ENCODE results near the gene ARHGAP9. TPM values are rescaled to one million over a fixed set of nuclear protein-coding genes. Genes with fewer than 3 reads are reported as not detected.
A peak's percentile ranks its signal among the peaks of the same experiment; 100 is the strongest.

ARHGAP9 gene
- polyA plus RNA-seq, 3 donors from 2014 or later: 148 to 294 (median 163) TPM

- Mint-ChIP-seq H3K27me3 (ENCODE audit: low read depth in 3 of 3) (peaks cover 41 to 57% (median 53%) of the 10 kb centered on the region in 3 donors), H3K4me3 (peak overlapping the region; percentile 90 to 97 (median 95)), H3K27ac (peak overlapping the region; percentile 99 to 100 (median 100)), H3K36me3 (peaks cover 32 to 38% (median 36%) of the 10 kb centered on the region in 3 donors), H3K4me1 (peaks cover 83% of the 10 kb centered on the region in 2 donors), H3K9me3 (no peaks in the 10 kb centered on the region)
- peak; percentile 69 to 77 (median 73) for DNase-seq
Measured at GRCh38 chr12:57477710-57478681, 1.7 kb downstream of the ARHGAP9 start.

- Mint-ChIP-seq H3K4me1 (peaks cover 90% of the 10 kb centered on the region in 2 donors), H3K36me3 (peaks cover 40 to 44% (median 43%) of the 10 kb centered on the region in 3 donors), H3K9me3 (no peaks in the 10 kb centered on the region), H3K27me3 (ENCODE audit: low read depth in 3 of 3) (peaks cover 47 to 58% (median 56%) of the 10 kb centered on the region in 3 donors), H3K4me3 (peak overlapping the region; percentile 90 to 97 (median 95)), H3K27ac (peak overlapping the region; percentile 99 to 100 (median 100))
- no peak for DNase-seq
Measured at GRCh38 chr12:57476993-57477709, 2.5 kb downstream of the ARHGAP9 start.

GRCh38 chr12:57476162-57476992 lies 3.3 kb downstream of the ARHGAP9 start:
- H3K9me3 Mint-ChIP-seq: no peaks in the 10 kb centered on the region
- peak overlapping the region; percentile 99 to 100 (median 100) for H3K27ac Mint-ChIP-seq
- peak; percentile 76 to 83 (median 81) for DNase-seq
- peak overlapping the region; percentile 90 to 97 (median 95) for H3K4me3 Mint-ChIP-seq
- H3K36me3 Mint-ChIP-seq: peaks cover 43 to 49% (median 43%) of the 10 kb centered on the region in 3 donors
- peaks cover 47 to 61% (median 56%) of the 10 kb centered on the region in 3 donors for H3K27me3 Mint-ChIP-seq (ENCODE audit: low read depth in 3 of 3)
- H3K4me1 Mint-ChIP-seq: peaks cover 91 to 92% of the 10 kb centered on the region in 2 donors

- Mint-ChIP-seq H3K9me3 (no peaks in the 10 kb centered on the region), H3K4me1 (peaks cover 89 to 90% of the 10 kb centered on the region in 2 donors), H3K4me3 (peak overlapping the region; percentile 90 to 97 (median 95)), H3K36me3 (peaks cover 43 to 49% (median 43%) of the 10 kb centered on the region in 3 donors), H3K27ac (peak overlapping the region; percentile 99 to 100 (median 100)), H3K27me3 (ENCODE audit: low read depth in 3 of 3) (peaks cover 51 to 67% (median 54%) of the 10 kb centered on the region in 3 donors)
- DNase-seq: no peak
Measured at GRCh38 chr12:57475271-57476161, 4.2 kb downstream of the ARHGAP9 start.

GRCh38 chr12:57474862-57475261 lies 4.8 kb downstream of the ARHGAP9 start:
- Mint-ChIP-seq H3K36me3 (peaks cover 43 to 49% (median 43%) of the 10 kb centered on the region in 3 donors), H3K27ac (peak overlapping the region; percentile 87 to 100 (median 92)), H3K4me3 (peak overlapping the region; percentile 79 to 87 (median 83)), H3K27me3 (ENCODE audit: low read depth in 3 of 3) (peaks cover 50 to 62% (median 51%) of the 10 kb centered on the region in 3 donors), H3K4me1 (peaks cover 86 to 89% of the 10 kb centered on the region in 2 donors), H3K9me3 (no peaks in the 10 kb centered on the region)
- no peak for DNase-seq

- Mint-ChIP-seq H3K27ac (peak overlapping the region; percentile 87 to 100 (median 92)), H3K27me3 (ENCODE audit: low read depth in 3 of 3) (peaks cover 47 to 58% (median 50%) of the 10 kb centered on the region in 3 donors), H3K36me3 (peaks cover 43 to 52% (median 43%) of the 10 kb centered on the region in 3 donors), H3K9me3 (no peaks in the 10 kb centered on the region), H3K4me3 (peak overlapping the region; percentile 79 to 87 (median 83)), H3K4me1 (peaks cover 86 to 89% of the 10 kb centered on the region in 2 donors)
- DNase-seq: peak; percentile 57 to 59 (median 59)
Measured at GRCh38 chr12:57474430-57474829, 5.2 kb downstream of the ARHGAP9 start.

GRCh38 chr12:57473886-57474285 lies 5.8 kb downstream of the ARHGAP9 start:
- Mint-ChIP-seq H3K27ac (peak overlapping the region; percentile 87 to 100 (median 92)), H3K9me3 (no peaks in the 10 kb centered on the region), H3K27me3 (ENCODE audit: low read depth in 3 of 3) (peaks cover 44 to 54% (median 51%) of the 10 kb centered on the region in 3 donors), H3K4me1 (peaks cover 86 to 90% of the 10 kb centered on the region in 2 donors), H3K36me3 (peaks cover 46 to 56% (median 47%) of the 10 kb centered on the region in 3 donors), H3K4me3 (peak overlapping the region; percentile 79 to 87 (median 83))
- DNase-seq: no peak

GRCh38 chr12:57473392-57473791 lies 6.3 kb downstream of the ARHGAP9 start:
- Mint-ChIP-seq H3K27me3 (ENCODE audit: low read depth in 3 of 3) (peaks cover 40 to 51% (median 48%) of the 10 kb centered on the region in 3 donors), H3K4me1 (peaks cover 85 to 86% of the 10 kb centered on the region in 2 donors), H3K4me3 (peak overlapping the region; percentile 51 to 84 (median 56)), H3K36me3 (peaks cover 46 to 56% (median 49%) of the 10 kb centered on the region in 3 donors), H3K9me3 (no peaks in the 10 kb centered on the region), H3K27ac (peak overlapping the region; percentile 76 to 100 (median 92))
- DNase-seq: no peak

GRCh38 chr12:57472391-57472790 lies 7.3 kb downstream of the ARHGAP9 start:
- H3K9me3 Mint-ChIP-seq: no peaks in the 10 kb centered on the region
- peaks cover 40 to 51% (median 46%) of the 10 kb centered on the region in 3 donors for H3K36me3 Mint-ChIP-seq
- H3K27ac Mint-ChIP-seq: peak overlapping the region; percentile 55 to 80 (median 73)
- H3K4me1 Mint-ChIP-seq: peaks cover 78 to 82% of the 10 kb centered on the region in 2 donors
- H3K27me3 Mint-ChIP-seq (ENCODE audit: low read depth in 3 of 3): peaks cover 35 to 47% (median 46%) of the 10 kb centered on the region in 3 donors
- no peak for DNase-seq
- peak overlapping the region in 1 of 5 donors; percentile 17 for H3K4me3 Mint-ChIP-seq

GRCh38 chr12:57471661-57472060 lies 8.0 kb downstream of the ARHGAP9 start:
- peaks cover 27 to 45% (median 41%) of the 10 kb centered on the region in 3 donors for H3K27me3 Mint-ChIP-seq (ENCODE audit: low read depth in 3 of 3)
- no peak overlapping the region for H3K4me3 Mint-ChIP-seq
- peak overlapping the region; percentile 61 to 80 (median 73) for H3K27ac Mint-ChIP-seq
- H3K4me1 Mint-ChIP-seq: peaks cover 73 to 75% of the 10 kb centered on the region in 2 donors
- H3K9me3 Mint-ChIP-seq: no peaks in the 10 kb centered on the region
- no peak for DNase-seq
- H3K36me3 Mint-ChIP-seq: peaks cover 37 to 44% (median 42%) of the 10 kb centered on the region in 3 donors

GRCh38 chr12:57470970-57471656 lies 8.6 kb downstream of the ARHGAP9 start:
- Mint-ChIP-seq H3K36me3 (peaks cover 36 to 44% (median 36%) of the 10 kb centered on the region in 3 donors), H3K9me3 (no peaks in the 10 kb centered on the region), H3K4me3 (no peak overlapping the region), H3K27me3 (ENCODE audit: low read depth in 3 of 3) (peaks cover 22 to 41% (median 41%) of the 10 kb centered on the region in 3 donors), H3K27ac (peak overlapping the region; percentile 60 to 83 (median 70)), H3K4me1 (peaks cover 67 to 70% of the 10 kb centered on the region in 2 donors)
- DNase-seq: no peak
